Panc1 (cell line): Measurements from ENCODE around the gene UPF1. TPM values are rescaled to one million over a fixed set of nuclear protein-coding genes. Genes with fewer than 3 reads are reported as not detected.
A peak's percentile ranks its signal among the peaks of the same experiment; 100 is the strongest.

Source experiments
- ATAC-seq: fragments of 200-7000 bp; cut with Tn5 transposase; 2 replicates; pipeline ENCODE4 v1.9.1; 2020; ENCODE audit warnings: mild to moderate bottlenecking, moderate library complexity
- BruUV-seq: library from RNA; stranded (reverse); fragments of 400-500 nt; replicated peaks from 2 replicates; lab custom pipeline; 2021; lab: Mats Ljungman, UMichigan
- CTCF ChIA-PET: fragments of 300-600 bp; sonication (Branson Sonifier 250); formaldehyde crosslinking; loops from one replicate; lab custom pipeline; 2022; ENCODE audit warnings: antibody characterized with exemption; lab: Charles Lee
- POLR2A ChIA-PET: fragments of 300-600 bp; sonication (Branson Sonifier 250); formaldehyde crosslinking; loops from one replicate; lab custom pipeline; 2022; ENCODE audit warnings: antibody characterized with exemption; lab: Charles Lee
- DNase-seq: peaks from one replicate; pipeline ENCODE4 v3.0.0-alpha.2; 2010; ENCODE audit warnings: low read depth, low spot score
- H3K27ac ChIP-seq: 2 replicates; pipeline ENCODE4 v1.5.1; 2011; ENCODE audit warnings: mild to moderate bottlenecking, low read length, inconsistent platforms
- H3K27me3 ChIP-seq: fragments of 200-500 bp; sonication (Bioruptor generic); 2 replicates; pipeline ENCODE4 v1.6.0; 2014; ENCODE audit warnings: low read length, inconsistent platforms; ENCODE audit not compliant: control insufficient read depth, insufficient read depth
- H3K36me3 ChIP-seq: fragments of 200-500 bp; sonication (Bioruptor generic); 2 replicates; pipeline ENCODE4 v1.5.1; 2014; ENCODE audit warnings: inconsistent platforms, mild to moderate bottlenecking, low read length, moderate library complexity; ENCODE audit not compliant: control insufficient read depth, insufficient read depth
- H3K4me1 ChIP-seq: 2 replicates; pipeline ENCODE4 v1.5.1; 2011; ENCODE audit warnings: inconsistent platforms, mild to moderate bottlenecking, low read length, moderate library complexity; ENCODE audit not compliant: control insufficient read depth, insufficient read depth
- H3K4me3 ChIP-seq, 2 experiments: 2 replicates each; pipeline ENCODE4 v1.5.1; 2011 to 2012; ENCODE audit warnings: low read depth in 2 of 2, low read length in 2 of 2, mild to moderate bottlenecking in 2 of 2, inconsistent platforms in 1 of 2, moderate library complexity in 1 of 2
- H3K9me3 ChIP-seq: fragments of 200-500 bp; sonication (Bioruptor generic); 2 replicates; pipeline ENCODE4 v1.5.1; 2014; ENCODE audit warnings: low read depth, mild to moderate bottlenecking, inconsistent platforms, low read length, moderate library complexity; ENCODE audit not compliant: control insufficient read depth, insufficient read depth
- POLR2AphosphoS5 ChIP-seq: IDR thresholded peaks from 2 replicates; pipeline ENCODE4 v1.6.1; 2012; ENCODE audit warnings: mild to moderate bottlenecking, low read depth, low read length, moderate library complexity
- SIN3A ChIP-seq: IDR thresholded peaks from 2 replicates; pipeline ENCODE4 v1.6.1; 2012; ENCODE audit warnings: low read depth, mild to moderate bottlenecking, low read length, moderate library complexity, borderline replicate concordance; ENCODE audit not compliant: insufficient read depth
- TCF7L2 ChIP-seq: IDR thresholded peaks from 2 replicates; pipeline ENCODE4 v1.6.1; 2011; ENCODE audit warnings: mild to moderate bottlenecking, low read depth, low read length, inconsistent platforms
- in situ Hi-C: cut with HindIII; loops from 2 replicates; pipeline ENCODE4 v1.10.0; 2016; ENCODE audit warnings: low sequenced_read_pairs, low pct_unique_long_range_greater_than_20kb
- intact Hi-C: fragments of 100-400 bp; cut with micrococcal nuclease; formaldehyde crosslinking; loops from one replicate; pipeline ENCODE4 v1.10.0; 2022; ENCODE audit not compliant: unreplicated experiment
- total RNA-seq: library from RNA; stranded (reverse); gene quantifications from one replicate; pipeline ENCODE4 v1.2.1, GENCODE V29; 2021; ENCODE audit not compliant: unreplicated experiment
- TF ChIP-seq, protein P1 (sequence below): fragments of 450-650 bp; IDR thresholded peaks from 2 replicates; pipeline ENCODE4 v1.5.1; 2017; ENCODE audit warnings: mild to moderate bottlenecking

Gene UPF1
- total RNA-seq, 1 experiment from 2014 or later = 62.2 TPM

DNA sequence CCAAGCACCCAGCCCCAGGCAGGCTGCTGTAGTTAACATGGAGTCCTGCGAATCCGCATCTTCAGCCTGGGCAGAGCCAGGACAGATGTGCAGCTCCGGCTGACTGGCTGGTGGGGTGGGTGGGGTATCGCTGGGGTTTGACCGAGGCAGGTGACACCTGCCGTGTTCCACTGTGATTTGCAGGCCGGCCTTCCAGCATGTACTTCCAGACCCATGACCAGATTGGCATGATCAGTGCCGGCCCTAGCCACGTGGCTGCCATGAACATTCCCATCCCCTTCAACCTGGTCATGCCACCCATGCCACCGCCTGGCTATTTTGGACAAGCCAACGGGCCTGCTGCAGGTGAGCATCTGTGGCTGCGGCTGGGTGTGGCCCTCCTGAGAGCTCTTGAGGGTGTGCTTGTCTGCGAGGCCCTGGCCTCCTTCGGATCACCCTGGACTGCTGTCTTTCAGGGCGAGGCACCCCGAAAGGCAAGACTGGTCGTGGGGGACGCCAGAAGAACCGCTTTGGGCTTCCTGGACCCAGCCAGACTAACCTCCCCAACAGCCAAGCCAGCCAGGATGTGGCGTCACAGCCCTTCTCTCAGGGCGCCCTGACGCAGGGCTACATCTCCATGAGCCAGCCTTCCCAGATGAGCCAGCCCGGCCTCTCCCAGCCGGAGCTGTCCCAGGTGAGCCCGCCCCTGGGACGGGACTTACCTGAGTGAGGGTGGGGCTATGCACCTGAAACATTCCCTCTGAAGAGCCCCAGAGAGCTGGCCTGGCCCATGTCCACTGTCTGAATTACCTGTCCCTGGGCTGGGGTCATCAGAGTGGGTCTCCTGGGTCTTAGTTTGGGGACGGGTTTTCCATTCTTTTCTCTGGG lies 33.6 kb downstream of the UPF1 start:
- intact Hi-C loops = no loop called here

DNA sequence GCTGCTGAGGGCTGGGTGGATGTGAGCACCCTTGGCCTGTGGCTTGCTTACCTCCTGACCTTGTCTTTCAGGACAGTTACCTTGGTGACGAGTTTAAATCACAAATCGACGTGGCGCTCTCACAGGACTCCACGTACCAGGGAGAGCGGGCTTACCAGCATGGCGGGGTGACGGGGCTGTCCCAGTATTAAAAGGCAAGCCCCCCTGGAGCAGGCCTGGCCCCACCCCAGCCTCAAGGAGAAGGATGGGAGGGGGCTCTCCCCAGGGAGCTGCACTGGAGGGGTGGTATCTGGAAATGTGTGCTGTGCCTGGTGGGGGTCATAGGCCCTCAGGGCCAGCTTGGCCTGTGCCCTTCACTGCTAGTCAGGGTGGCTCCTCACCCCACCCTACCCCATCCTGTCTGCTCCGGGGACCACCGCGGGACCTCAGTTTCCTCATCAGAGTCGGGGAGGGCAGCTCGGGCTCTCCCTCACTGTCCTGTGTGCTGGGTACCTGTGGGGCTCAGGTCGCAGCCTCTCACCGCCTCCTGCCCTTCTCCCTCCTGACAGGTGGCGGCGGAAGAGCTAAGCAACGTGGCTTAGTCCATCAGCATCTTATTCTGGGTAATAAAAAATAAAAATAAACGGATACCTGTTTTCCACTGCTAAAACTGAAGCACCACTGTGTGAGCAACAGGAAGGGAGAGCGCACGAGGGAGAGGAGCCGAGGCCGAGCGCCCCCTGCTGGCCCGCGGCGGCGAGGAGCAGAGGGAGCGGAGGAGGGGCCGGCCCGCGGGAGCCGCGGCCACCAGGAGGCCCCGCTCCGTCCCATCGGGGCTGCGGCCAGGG lies 34.4 kb downstream of the UPF1 start:
- peak; percentile 93 for ATAC-seq
- Histone ChIP-seq H3K27ac (no peak overlapping the region), H3K4me3 (no peak overlapping the region), H3K4me1 (no peaks in the 10 kb centered on the region), H3K36me3 (peaks cover 5% of the 10 kb centered on the region), H3K9me3 (no peaks in the 10 kb centered on the region), H3K27me3 (no peaks in the 10 kb centered on the region)
- POLR2A ChIA-PET = no interaction called here
- no peak for TF ChIP-seq SIN3A
- TF ChIP-seq, protein P1, sequence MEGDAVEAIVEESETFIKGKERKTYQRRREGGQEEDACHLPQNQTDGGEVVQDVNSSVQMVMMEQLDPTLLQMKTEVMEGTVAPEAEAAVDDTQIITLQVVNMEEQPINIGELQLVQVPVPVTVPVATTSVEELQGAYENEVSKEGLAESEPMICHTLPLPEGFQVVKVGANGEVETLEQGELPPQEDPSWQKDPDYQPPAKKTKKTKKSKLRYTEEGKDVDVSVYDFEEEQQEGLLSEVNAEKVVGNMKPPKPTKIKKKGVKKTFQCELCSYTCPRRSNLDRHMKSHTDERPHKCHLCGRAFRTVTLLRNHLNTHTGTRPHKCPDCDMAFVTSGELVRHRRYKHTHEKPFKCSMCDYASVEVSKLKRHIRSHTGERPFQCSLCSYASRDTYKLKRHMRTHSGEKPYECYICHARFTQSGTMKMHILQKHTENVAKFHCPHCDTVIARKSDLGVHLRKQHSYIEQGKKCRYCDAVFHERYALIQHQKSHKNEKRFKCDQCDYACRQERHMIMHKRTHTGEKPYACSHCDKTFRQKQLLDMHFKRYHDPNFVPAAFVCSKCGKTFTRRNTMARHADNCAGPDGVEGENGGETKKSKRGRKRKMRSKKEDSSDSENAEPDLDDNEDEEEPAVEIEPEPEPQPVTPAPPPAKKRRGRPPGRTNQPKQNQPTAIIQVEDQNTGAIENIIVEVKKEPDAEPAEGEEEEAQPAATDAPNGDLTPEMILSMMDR = peak; percentile 99
- in situ Hi-C loops = no loop called here
- DNase-seq = no peak
- no TSS peak for BruUV-seq
- CTCF ChIA-PET = interaction anchor here (0.7 kb wide), 1 partner anchor 19 kb away, joined by 4 read pairs; no protein-coding TSS in a partner anchor
- intact Hi-C loops = no loop called here

More for the DNA sequence above, 33.6 kb downstream of the UPF1 start:
- in situ Hi-C loops = no loop called here
- no peaks in the 10 kb centered on the region for H3K4me1 ChIP-seq
- no peaks in the 10 kb centered on the region for H3K27me3 ChIP-seq
- peaks cover 5% of the 10 kb centered on the region for H3K36me3 ChIP-seq
- ChIA-PET POLR2A (no interaction called here), CTCF (no interaction called here)
- H3K4me3 ChIP-seq = no peak overlapping the region
- BruUV-seq = no TSS peak
- no peaks in the 10 kb centered on the region for H3K9me3 ChIP-seq
- TF ChIP-seq, protein P1 = no peak
- TF ChIP-seq POLR2AphosphoS5 = no peak
- no peak for TF ChIP-seq TCF7L2
- TF ChIP-seq SIN3A = no peak
- ATAC-seq = no peak
- DNase-seq = no peak
- no peak overlapping the region for H3K27ac ChIP-seq

DNA sequence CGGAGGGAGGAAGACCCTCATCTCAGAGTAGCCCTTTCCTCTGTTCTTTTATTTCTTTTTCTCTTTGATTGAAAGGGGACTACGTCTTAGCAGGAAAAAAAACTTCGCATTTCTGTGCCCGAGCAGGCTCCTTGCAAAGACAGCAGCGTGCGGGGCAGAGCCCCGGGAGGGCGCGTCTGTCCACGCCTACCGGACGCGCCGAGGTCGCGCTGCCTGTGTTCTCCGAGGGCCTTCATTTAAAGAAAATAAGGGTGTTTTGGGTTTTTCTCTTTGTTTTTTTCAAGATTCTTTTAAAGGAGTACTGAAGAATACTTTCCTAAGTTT lies 35.0 kb downstream of the UPF1 start:
- Histone ChIP-seq H3K36me3 (peaks cover 5% of the 10 kb centered on the region), H3K9me3 (no peaks in the 10 kb centered on the region), H3K4me1 (no peaks in the 10 kb centered on the region), H3K4me3 (no peak overlapping the region), H3K27ac (no peak overlapping the region), H3K27me3 (no peaks in the 10 kb centered on the region)
- ATAC-seq (peak; percentile 9), DNase-seq (no peak)
- intact Hi-C loops = no loop called here
- CTCF ChIA-PET = no interaction called here
- no TSS peak for BruUV-seq
- TF ChIP-seq, protein P1 = peak; percentile 46
- TF ChIP-seq SIN3A = no peak
- POLR2A ChIA-PET = no interaction called here
- in situ Hi-C loops = no loop called here
